Fibroblast of lung (primary cell): ENCODE data around the gene NECTIN2. TPM values are rescaled to one million over a fixed set of nuclear protein-coding genes. Genes with fewer than 3 reads are reported as not detected.

Experiments used
- DNase-seq, 2 donors: peaks; one replicate each; pipeline versions ENCODE4 v3.0.0 to v3.0.0-alpha.2; 2010; ENCODE audit warnings: low read depth in 2 of 2
- H2AFZ ChIP-seq: 2 replicates; pipeline ENCODE4 v1.5.1; 2012; ENCODE audit warnings: low read length, control low read depth, inconsistent platforms
- H3K27ac ChIP-seq: 2 replicates; pipeline ENCODE4 v1.5.1; 2011; ENCODE audit warnings: low read length, control low read depth; ENCODE audit not compliant: insufficient read depth
- H3K27me3 ChIP-seq: 2 replicates; pipeline ENCODE4 v1.5.1; 2011; ENCODE audit warnings: mild to moderate bottlenecking, low read length; ENCODE audit not compliant: control insufficient read depth, insufficient read depth
- H3K36me3 ChIP-seq: 2 replicates; pipeline ENCODE4 v1.5.1; 2011; ENCODE audit warnings: low read length; ENCODE audit not compliant: control insufficient read depth, insufficient read depth
- H3K4me1 ChIP-seq: 2 replicates; pipeline ENCODE4 v1.5.1; 2011; ENCODE audit warnings: low read length; ENCODE audit not compliant: control insufficient read depth, insufficient read depth; ENCODE audit errors: extremely low read depth
- H3K4me2 ChIP-seq: 2 replicates; pipeline ENCODE4 v1.5.1; 2011; ENCODE audit warnings: low read length, control low read depth; ENCODE audit not compliant: insufficient read depth; ENCODE audit errors: extremely low read depth
- H3K4me3 ChIP-seq, 4 experiments: fragments of 200-600 bp in 1 of 4; sonication (generic) in 1 of 4; replicated peaks in 1 of 4; 2 replicates each; pipeline ENCODE4 v1.5.1; 2011 to 2016; ENCODE audit warnings: low read length in 4 of 4, low read depth in 3 of 4, mild to moderate bottlenecking in 3 of 4, control low read depth in 2 of 4, inconsistent platforms in 1 of 4, mixed read lengths in 1 of 4; ENCODE audit not compliant: insufficient read depth in 1 of 4; ENCODE audit errors: control extremely low read depth in 1 of 4
- H3K79me2 ChIP-seq: 2 replicates; pipeline ENCODE4 v1.5.1; 2012; ENCODE audit warnings: mild to moderate bottlenecking, low read length, inconsistent platforms; ENCODE audit not compliant: control insufficient read depth, insufficient read depth
- H3K9ac ChIP-seq: 2 replicates; pipeline ENCODE4 v1.5.1; 2011; ENCODE audit warnings: mild to moderate bottlenecking, low read length, control low read depth; ENCODE audit not compliant: insufficient read depth
- H3K9me3 ChIP-seq: 2 replicates; pipeline ENCODE4 v1.5.1; 2012; ENCODE audit warnings: low read depth, low read length; ENCODE audit not compliant: control insufficient read depth, insufficient read depth
- H4K20me1 ChIP-seq: 2 replicates; pipeline ENCODE4 v1.5.1; 2011; ENCODE audit warnings: low read length; ENCODE audit not compliant: control insufficient read depth, insufficient read depth; ENCODE audit errors: extremely low read depth
- CTCF ChIP-seq, 2 donors: IDR thresholded peaks in 1 of 2; conservative IDR thresholded peaks in 1 of 2; 1 replicate in 1 of 2; 2 replicates in 1 of 2; pipeline ENCODE4 v1.5.1; 2011 to 2012; ENCODE audit warnings: low read length in 2 of 2, control low read depth in 1 of 2, inconsistent platforms in 1 of 2, low read depth in 1 of 2, mild to moderate bottlenecking in 1 of 2
- EZH2 ChIP-seq: IDR thresholded peaks from 2 replicates; pipeline ENCODE4 v1.5.1; 2012; ENCODE audit warnings: low read length, control low read depth, mild to moderate bottlenecking; ENCODE audit errors: missing control alignments
- polyA plus RNA-seq, 2 donors: library from polyadenylated mRNA; depleted of rRNA in 1 of 2; stranded (reverse) in 1 of 2; unstranded in 1 of 2; fragments of >200 nt; gene quantifications; 2 replicates each; pipeline ENCODE4 v1.2.1, GENCODE V29; 2011 to 2012; ENCODE audit warnings: missing spikeins in 1 of 2
- total RNA-seq: library from RNA; depleted of rRNA; stranded (reverse); fragments of >200 nt; gene quantifications from 2 replicates; pipeline ENCODE4 v1.2.1, GENCODE V29; 2014

The NECTIN2 gene
- total and polyA plus RNA-seq, 2 donors (not counting 1 experiment from before 2014, with no cell fraction given) = 70.7 to 77.4 TPM

GRCh38 chr19:44818466-44819031, 27.5 kb upstream of the NECTIN2 start:
- Histone ChIP-seq H3K9me3 (no peaks in the 10 kb centered on the region), H3K27me3 (no peaks in the 10 kb centered on the region), H3K4me2 (no peak overlapping the region), H3K9ac (no peak overlapping the region), H2AFZ (no peak overlapping the region), H3K4me1 (no peaks in the 10 kb centered on the region), H3K79me2 (no peaks in the 10 kb centered on the region), H3K36me3 (peaks cover 2% of the 10 kb centered on the region), H3K27ac (no peak overlapping the region), H4K20me1 (no peaks in the 10 kb centered on the region), H3K4me3 (no peak overlapping the region)
- TF ChIP-seq EZH2 (no peak), CTCF (conservative IDR thresholded peaks at IDR 0.05 in 1 of 2, IDR thresholded peaks at IDR 0.05 in 1 of 2; ENCODE audit: low read depth in 1 of 2, low read length in 2 of 2) (no peak)
- DNase-seq = no peak

- Histone ChIP-seq H3K4me2 (no peak overlapping the region), H3K4me1 (no peaks in the 10 kb centered on the region), H3K9me3 (no peaks in the 10 kb centered on the region), H3K27me3 (no peaks in the 10 kb centered on the region), H3K27ac (no peak overlapping the region), H2AFZ (no peak overlapping the region), H3K36me3 (no peaks in the 10 kb centered on the region), H3K4me3 (no peak overlapping the region), H3K9ac (no peak overlapping the region), H4K20me1 (no peaks in the 10 kb centered on the region), H3K79me2 (no peaks in the 10 kb centered on the region)
- TF ChIP-seq CTCF (conservative IDR thresholded peaks at IDR 0.05 in 1 of 2, IDR thresholded peaks at IDR 0.05 in 1 of 2; ENCODE audit: low read depth in 1 of 2, low read length in 2 of 2) (no peak), EZH2 (no peak)
- DNase-seq = no peak
Measured at GRCh38 chr19:44819246-44819832, 26.8 kb upstream of the NECTIN2 start.

GRCh38 chr19:44820648-44821609, 25.2 kb upstream of the NECTIN2 start:
- H3K9ac ChIP-seq = no peak overlapping the region
- H3K79me2 ChIP-seq = no peaks in the 10 kb centered on the region
- H3K36me3 ChIP-seq = no peaks in the 10 kb centered on the region
- H3K4me3 ChIP-seq = no peak overlapping the region
- H3K27me3 ChIP-seq = peaks cover 7% of the 10 kb centered on the region
- TF ChIP-seq CTCF (conservative IDR thresholded peaks at IDR 0.05 in 1 of 2, IDR thresholded peaks at IDR 0.05 in 1 of 2; ENCODE audit: low read depth in 1 of 2, low read length in 2 of 2) (no peak), EZH2 (no peak)
- H3K4me2 ChIP-seq = no peak overlapping the region
- H4K20me1 ChIP-seq = no peaks in the 10 kb centered on the region
- H3K4me1 ChIP-seq = no peaks in the 10 kb centered on the region
- no peak overlapping the region for H2AFZ ChIP-seq
- no peak overlapping the region for H3K27ac ChIP-seq
- H3K9me3 ChIP-seq = no peaks in the 10 kb centered on the region
- DNase-seq = no peak
